Measurements from ENCODE around the gene TINAGL1. TPM values are rescaled to one million over a fixed set of nuclear protein-coding genes. Genes with fewer than 3 reads are reported as not detected.
A peak's percentile ranks its signal among the peaks of the same experiment; 100 is the strongest.

Gene TINAGL1
- total and polyA plus RNA-seq, 2 experiments from 2014 or later: 1.1 to 3.5 TPM

- in situ Hi-C loops (cut with MboI): no loop called here
- peak; percentile 25 for DNase-seq
- Histone ChIP-seq H3K27ac (peak overlapping the region; percentile 53; the same call in 1 of the 2 replicates), H3K27me3 (replicated peaks; ENCODE audit: insufficient read depth) (no peaks in the 10 kb centered on the region), H2AFZ (no peak overlapping the region), H3F3A (ENCODE audit: insufficient read depth) (peaks cover 16% of the 10 kb centered on the region), H4K20me1 (ENCODE audit: insufficient read depth) (no peaks in the 10 kb centered on the region), H3K9me3 (ENCODE audit: low read depth) (no peaks in the 10 kb centered on the region), H3K36me3 (ENCODE audit: low read depth) (peaks cover 30% of the 10 kb centered on the region; the same call in 1 of the 2 replicates), H3K4me1 (ENCODE audit: insufficient read depth) (peaks cover 27% of the 10 kb centered on the region), H3K79me2 (ENCODE audit: insufficient read depth) (peaks cover 5% of the 10 kb centered on the region; the same call in 1 of the 2 replicates), H3K9me2 (ENCODE audit: insufficient read depth) (no peaks in the 10 kb centered on the region), H3K9ac (no peak overlapping the region), H3K4me3 (no peak overlapping the region), H3K4me2 (ENCODE audit: unreplicated experiment) (no peak overlapping the region)
- WGBS, 2 experiments (ENCODE audit: low coverage in 1 of 2, low lambda C conversion rate in 2 of 2, missing lambda C conversion rate in 2 of 2): 61 to 65% methylated on average over 11 of the region's 11 CpGs
- TF ChIP-seq EZH2 (IDR thresholded peaks at IDR 0.05; ENCODE audit: insufficient read depth, poor library complexity, severe bottlenecking) (no peak), EZH2phosphoT487 (IDR thresholded peaks at IDR 0.05; ENCODE audit: insufficient read depth, low read depth) (no peak)
Measured at GRCh38 chr1:31627930-31628559, 51.7 kb downstream of the TINAGL1 start.

- Histone ChIP-seq H3K4me1 (ENCODE audit: insufficient read depth) (peaks cover 27% of the 10 kb centered on the region), H3K79me2 (ENCODE audit: insufficient read depth) (peaks cover 15% of the 10 kb centered on the region), H3K9ac (no peak overlapping the region), H3K4me3 (no peak overlapping the region), H3K9me2 (ENCODE audit: insufficient read depth) (no peaks in the 10 kb centered on the region), H3K27me3 (replicated peaks; ENCODE audit: insufficient read depth) (no peaks in the 10 kb centered on the region), H3F3A (ENCODE audit: insufficient read depth) (peaks cover 16% of the 10 kb centered on the region), H3K9me3 (ENCODE audit: low read depth) (no peaks in the 10 kb centered on the region), H3K36me3 (ENCODE audit: low read depth) (peaks cover 34% of the 10 kb centered on the region; the same call in 1 of the 2 replicates), H3K4me2 (ENCODE audit: unreplicated experiment) (no peak overlapping the region), H2AFZ (no peak overlapping the region), H4K20me1 (ENCODE audit: insufficient read depth) (no peaks in the 10 kb centered on the region), H3K27ac (no peak overlapping the region)
- TF ChIP-seq EZH2phosphoT487 (IDR thresholded peaks at IDR 0.05; ENCODE audit: insufficient read depth, low read depth) (no peak), EZH2 (IDR thresholded peaks at IDR 0.05; ENCODE audit: insufficient read depth, poor library complexity, severe bottlenecking) (no peak)
- DNase-seq: no peak
- in situ Hi-C loops (cut with MboI): no loop called here
- 94 to 96% methylated on average over 6 of the region's 6 CpGs for WGBS, 2 experiments (ENCODE audit: low coverage in 1 of 2, low lambda C conversion rate in 2 of 2, missing lambda C conversion rate in 2 of 2)
Measured at GRCh38 chr1:31628931-31629556, 52.7 kb downstream of the TINAGL1 start.

DNA sequence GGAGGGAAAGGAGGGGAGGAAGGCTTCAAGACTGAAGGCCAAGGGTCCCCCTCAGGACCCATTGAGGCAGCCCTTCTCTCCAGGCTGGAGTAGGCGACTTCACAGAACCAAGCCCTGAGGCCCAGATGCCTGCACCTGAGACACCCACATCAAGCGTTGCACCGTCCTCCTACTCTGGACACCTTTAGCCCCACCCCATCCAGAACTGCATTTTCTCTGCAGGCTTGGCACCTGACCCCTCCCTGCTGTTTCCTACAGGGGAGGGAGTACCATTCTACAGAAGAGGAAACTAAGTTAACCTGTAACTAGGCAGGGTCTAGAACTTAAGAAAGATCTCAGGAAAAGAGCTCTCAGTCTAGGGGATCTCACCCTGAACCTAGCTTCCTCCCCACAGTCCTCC, 56.3 kb downstream of the TINAGL1 start:
- Histone ChIP-seq H3K4me2 (ENCODE audit: unreplicated experiment) (no peak overlapping the region), H2AFZ (no peak overlapping the region), H3K4me3 (no peak overlapping the region), H3K9me3 (ENCODE audit: low read depth) (no peaks in the 10 kb centered on the region), H3K79me2 (ENCODE audit: insufficient read depth) (peaks cover 51% of the 10 kb centered on the region), H3K27me3 (replicated peaks; ENCODE audit: insufficient read depth) (no peaks in the 10 kb centered on the region), H3K27ac (no peak overlapping the region), H3F3A (ENCODE audit: insufficient read depth) (0 out of 2 replicates have a peak, but pooled peaks cover 3% of the 10 kb centered on the region), H3K9ac (no peak overlapping the region), H4K20me1 (ENCODE audit: insufficient read depth) (no peaks in the 10 kb centered on the region; the same call in 1 of the 2 replicates), H3K36me3 (ENCODE audit: low read depth) (peaks cover 34% of the 10 kb centered on the region; the same call in 1 of the 2 replicates), H3K4me1 (ENCODE audit: insufficient read depth) (0 out of 2 replicates have a peak, but pooled peaks cover 6% of the 10 kb centered on the region), H3K9me2 (ENCODE audit: insufficient read depth) (no peaks in the 10 kb centered on the region)
- no peak for DNase-seq
- TF ChIP-seq EZH2 (IDR thresholded peaks at IDR 0.05; ENCODE audit: insufficient read depth, poor library complexity, severe bottlenecking): no peak
- in situ Hi-C loops (cut with MboI): no loop called here
- 96 to 100% methylated on average over 3 of the region's 3 CpGs for WGBS, 2 experiments (ENCODE audit: low coverage in 1 of 2, low lambda C conversion rate in 2 of 2, missing lambda C conversion rate in 2 of 2)

- no peak overlapping the region for H3K27ac ChIP-seq
- TF ChIP-seq EZH2phosphoT487 (IDR thresholded peaks at IDR 0.05; ENCODE audit: insufficient read depth, low read depth): no peak
- no peak for TF ChIP-seq EZH2 (IDR thresholded peaks at IDR 0.05; ENCODE audit: insufficient read depth, poor library complexity, severe bottlenecking)
- WGBS, 2 experiments (ENCODE audit: low coverage in 1 of 2, low lambda C conversion rate in 2 of 2, missing lambda C conversion rate in 2 of 2): 73 to 79% methylated on average over 4 of the region's 4 CpGs
- no peak overlapping the region for H3K4me2 ChIP-seq (ENCODE audit: unreplicated experiment)
- H3K27me3 ChIP-seq (replicated peaks; ENCODE audit: insufficient read depth): no peaks in the 10 kb centered on the region
- no peaks in the 10 kb centered on the region for H3F3A ChIP-seq (ENCODE audit: insufficient read depth)
- no peak overlapping the region for H3K4me3 ChIP-seq
- peaks cover 56% of the 10 kb centered on the region for H3K79me2 ChIP-seq (ENCODE audit: insufficient read depth)
- H3K36me3 ChIP-seq (ENCODE audit: low read depth): peaks cover 34% of the 10 kb centered on the region; the same call in 1 of the 2 replicates
- H3K4me1 ChIP-seq (ENCODE audit: insufficient read depth): 0 out of 2 replicates have a peak, but pooled peaks cover 2% of the 10 kb centered on the region
- H4K20me1 ChIP-seq (ENCODE audit: insufficient read depth): no peaks in the 10 kb centered on the region; the same call in 1 of the 2 replicates
- H3K9me3 ChIP-seq (ENCODE audit: low read depth): no peaks in the 10 kb centered on the region
- in situ Hi-C loops (cut with MboI): no loop called here
- no peak overlapping the region for H3K9ac ChIP-seq
- DNase-seq: peak; percentile 42
- no peak overlapping the region for H2AFZ ChIP-seq
- no peaks in the 10 kb centered on the region for H3K9me2 ChIP-seq (ENCODE audit: insufficient read depth)
Measured at GRCh38 chr1:31633117-31633516, 56.8 kb downstream of the TINAGL1 start.

Other genes starting within 250 kb of the TINAGL1 start
- gene FABP3, start 203.4 kb upstream of the TINAGL1 start, total RNA-seq (2014; rRNA removed; shearing (Covaris generic)): 0.51 and 2.1 TPM in 2 replicates
- 3.9 and 4.0 TPM in 2 replicates for gene FABP3, start 203.4 kb upstream of the TINAGL1 start, polyA plus RNA-seq (2016; fragmentation: Nextera tagmentation; extraction: Ambion mirVana)
- gene SERINC2, start 163.3 kb upstream of the TINAGL1 start, total RNA-seq (2014; rRNA removed; shearing (Covaris generic)): 34.4 and 50.9 TPM in 2 replicates
- gene SERINC2, start 163.3 kb upstream of the TINAGL1 start, polyA plus RNA-seq (2016; fragmentation: Nextera tagmentation; extraction: Ambion mirVana): 96.0 and 99.6 TPM in 2 replicates
- not detected in 2 replicates for gene HCRTR1, start 41.2 kb downstream of the TINAGL1 start, total RNA-seq (2014; rRNA removed; shearing (Covaris generic))
- not detected in 2 replicates for gene HCRTR1, start 41.2 kb downstream of the TINAGL1 start, polyA plus RNA-seq (2016; fragmentation: Nextera tagmentation; extraction: Ambion mirVana)
- gene PEF1, start 68.4 kb downstream of the TINAGL1 start, total RNA-seq (2014; rRNA removed; shearing (Covaris generic)): 97.5 and 131 TPM in 2 replicates
- 71.3 and 77.8 TPM in 2 replicates for gene PEF1, start 68.4 kb downstream of the TINAGL1 start, polyA plus RNA-seq (2016; fragmentation: Nextera tagmentation; extraction: Ambion mirVana)
- gene COL16A1, start 127.5 kb downstream of the TINAGL1 start, total RNA-seq (2014; rRNA removed; shearing (Covaris generic)): 234 and 247 TPM in 2 replicates
- 67.3 and 68.7 TPM in 2 replicates for gene COL16A1, start 127.5 kb downstream of the TINAGL1 start, polyA plus RNA-seq (2016; fragmentation: Nextera tagmentation; extraction: Ambion mirVana)
- 3.6 and 3.9 TPM in 2 replicates for gene ADGRB2, start 187.8 kb downstream of the TINAGL1 start, total RNA-seq (2014; rRNA removed; shearing (Covaris generic))
- 0.51 and 1.3 TPM in 2 replicates for gene ADGRB2, start 187.8 kb downstream of the TINAGL1 start, polyA plus RNA-seq (2016; fragmentation: Nextera tagmentation; extraction: Ambion mirVana)
- gene SPOCD1, start 239.5 kb downstream of the TINAGL1 start, total RNA-seq (2014; rRNA removed; shearing (Covaris generic)): 36.8 and 43.0 TPM in 2 replicates
- gene SPOCD1, start 239.5 kb downstream of the TINAGL1 start, polyA plus RNA-seq (2016; fragmentation: Nextera tagmentation; extraction: Ambion mirVana): 27.8 and 27.9 TPM in 2 replicates